Spleen (tissue), 11 donors: ENCODE measurements around the gene LRRK1. TPM values are rescaled to one million over a fixed set of nuclear protein-coding genes. Genes with fewer than 3 reads are reported as not detected.

ENCODE experiments used
- DNase-seq: peaks from one replicate; pipeline ENCODE4 v3.0.0-alpha.2; 2020
- H3K27ac ChIP-seq, 8 donors: fragments of 200-600 bp; sonication (generic) in 7 of 8; 1 replicate in 4 of 8; 2 replicates in 4 of 8; pipeline versions ENCODE4 v1.5.0 to v1.8.0; 2016 to 2021; ENCODE audit warnings: inconsistent platforms in 4 of 8, mild to moderate bottlenecking in 4 of 8, moderate library complexity in 1 of 8
- H3K27me3 ChIP-seq, 7 donors: fragments of 200-600 bp; sonication (generic) in 6 of 7; replicated peaks in 1 of 7; 1 replicate in 4 of 7; 2 replicates in 3 of 7; pipeline versions ENCODE4 v1.5.0 to v1.8.0; 2016 to 2021; ENCODE audit warnings: inconsistent platforms in 3 of 7, mild to moderate bottlenecking in 1 of 7
- H3K36me3 ChIP-seq, 6 donors: fragments of 200-600 bp; sonication (generic) in 5 of 6; 1 replicate in 4 of 6; 2 replicates in 2 of 6; pipeline versions ENCODE4 v1.5.0 to v1.8.0; 2016 to 2021; ENCODE audit warnings: inconsistent platforms in 2 of 6
- H3K4me1 ChIP-seq, 6 donors: fragments of 200-600 bp; sonication (generic) in 5 of 6; 1 replicate in 3 of 6; 2 replicates in 3 of 6; pipeline versions ENCODE4 v1.5.0 to v1.8.0; 2016 to 2021; ENCODE audit warnings: inconsistent platforms in 3 of 6
- H3K4me3 ChIP-seq, 8 donors: fragments of 200-600 bp; sonication (generic) in 7 of 8; 1 replicate in 4 of 8; 2 replicates in 4 of 8; pipeline versions ENCODE4 v1.5.0 to v1.8.0; 2016 to 2021; ENCODE audit warnings: inconsistent platforms in 4 of 8, mild to moderate bottlenecking in 4 of 8, moderate library complexity in 2 of 8
- H3K9me3 ChIP-seq, 8 donors: fragments of 200-600 bp; sonication (generic) in 7 of 8; 1 replicate in 4 of 8; 2 replicates in 4 of 8; pipeline versions ENCODE4 v1.5.0 to v1.8.0; 2016 to 2021; ENCODE audit warnings: inconsistent platforms in 4 of 8
- CTCF ChIP-seq, 11 experiments: fragments of 200-600 bp in 7 of 11; fragments of 450-650 bp in 4 of 11; sonication (generic) in 4 of 11; IDR thresholded peaks in 8 of 11; conservative IDR thresholded peaks in 3 of 11; 1 replicate in 7 of 11; 2 replicates in 4 of 11; pipeline versions ENCODE4 v1.4.0 to v1.8.0; 2016 to 2021; ENCODE audit warnings: antibody characterized with exemption in 11 of 11, inconsistent platforms in 4 of 11, mild to moderate bottlenecking in 1 of 11
- POLR2A ChIP-seq, 3 donors: fragments of 450-650 bp; IDR thresholded peaks; one replicate each; pipeline ENCODE4 v1.5.1; 2017; ENCODE audit warnings: antibody characterized with exemption in 3 of 3, mild to moderate bottlenecking in 1 of 3
- POLR2AphosphoS5 ChIP-seq, 3 donors: sonication (generic); formaldehyde crosslinking; IDR thresholded peaks; one replicate each; pipeline ENCODE4 v1.5.1; 2017; ENCODE audit warnings: antibody characterized with exemption in 3 of 3
- WGBS, 5 donors: extraction: QIAGEN DNeasy Blood & Tissue Kit in 3 of 5; methylation state at CpG; one replicate each; pipeline versions ENCODE4 v1.1.5 to v1.1.7; 2013 to 2018; 5-methylcytosine and 5-hydroxymethylcytosine counted together
- intact Hi-C: fragments of 100-400 bp; cut with DNase I; formaldehyde crosslinking; loops from one replicate; pipeline ENCODE4 v1.15.0; 2023; ENCODE audit warnings: low total_unique reads
- polyA plus RNA-seq, 3 donors: library from polyadenylated mRNA; stranded (reverse); fragments of 200-250 nt; gene quantifications; one replicate each; pipeline ENCODE4 v1.2.1, GENCODE V29; 2013
- total RNA-seq, 7 donors: library from RNA; depleted of rRNA in 3 of 7; stranded (reverse); fragments of >200 nt in 3 of 7; fragmentation: NEBNext Ultra II Directional in 4 of 7; extraction: Animal tissue kit (Norgen Biotek cat#: 25700) in 4 of 7; gene quantifications; one replicate each; pipeline versions ENCODE4 v1.1.0 to v1.2.1, GENCODE V29; 2016 to 2021
- donor health status: healthy with polysubstance abuse.
- donor health status: DM: no; HTN: no; CAD: no; lungs with moderate emphysema.
- donor health status: DM: no; HTN: no; CAD: no.
- donor health status: Bipolar disorder and iron deficiency.
- donor health status: healthy.
- donor health status: DM: no; HTN: no; CAD: no.
- donor health status: DM: yes; HTN: yes; CAD: no.

Gene LRRK1
- total and polyA plus RNA-seq, 10 donors, result 12.0 to 60.2 (median 48.8) TPM

DNA sequence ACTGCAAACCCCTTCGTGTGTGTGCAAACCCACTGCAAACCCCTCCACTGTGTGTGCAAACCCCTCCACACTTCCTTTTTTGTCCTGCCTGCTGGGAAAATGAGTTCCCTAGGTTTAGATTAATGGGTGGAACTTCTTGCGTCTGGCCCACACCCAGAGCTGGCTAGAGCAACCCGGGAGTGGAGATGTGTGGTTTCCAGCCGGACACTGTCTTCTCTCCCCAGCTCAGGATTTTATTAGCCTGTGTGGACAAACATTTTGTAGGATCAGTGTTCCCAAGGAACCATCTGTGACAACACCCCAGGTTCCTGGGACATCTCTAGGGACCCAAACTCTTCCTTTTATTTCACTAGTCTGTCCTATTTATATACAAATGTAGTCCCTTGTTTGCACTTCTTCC is 9.6 kb upstream of the LRRK1 start:
- peaks cover 0 to 4% (median 0%) of the 10 kb centered on the region in 8 donors for H3K9me3 ChIP-seq
- no peak for TF ChIP-seq POLR2AphosphoS5 (IDR thresholded peaks at IDR 0.05)
- no peak for TF ChIP-seq CTCF (IDR thresholded peaks at IDR 0.05 in 8 of 11, conservative IDR thresholded peaks at IDR 0.05 in 3 of 11)
- TF ChIP-seq POLR2A (IDR thresholded peaks at IDR 0.05), result no peak
- no peak overlapping the region for H3K4me3 ChIP-seq
- H3K36me3 ChIP-seq, result no peaks in the 10 kb centered on the region
- 77 to 94% (median 82%) methylated on average over 4 of the region's 4 CpGs for WGBS, 5 donors
- H3K4me1 ChIP-seq, result peaks cover 0 to 4% (median 0%) of the 10 kb centered on the region in 6 donors
- DNase-seq, result no peak
- H3K27me3 ChIP-seq, result peaks cover 0 to 5% (median 0%) of the 10 kb centered on the region in 7 donors
- intact Hi-C loops, result no loop called here
- no peak overlapping the region for H3K27ac ChIP-seq

- DNase-seq, result no peak
Observed at GRCh38 chr15:100909989-100910955, 8.9 kb upstream of the LRRK1 start.

GRCh38 chr15:100911086-100911485 is 8.1 kb upstream of the LRRK1 start:
- intact Hi-C loops, result no loop called here
- H3K36me3 ChIP-seq, result no peaks in the 10 kb centered on the region
- peaks cover 0 to 5% (median 0%) of the 10 kb centered on the region in 7 donors for H3K27me3 ChIP-seq
- peaks cover 0 to 4% (median 0%) of the 10 kb centered on the region in 8 donors for H3K9me3 ChIP-seq
- peaks cover 0 to 11% (median 0%) of the 10 kb centered on the region in 6 donors for H3K4me1 ChIP-seq
- H3K4me3 ChIP-seq, result no peak overlapping the region
- TF ChIP-seq CTCF (IDR thresholded peaks at IDR 0.05 in 8 of 11, conservative IDR thresholded peaks at IDR 0.05 in 3 of 11) (no peak), POLR2A (IDR thresholded peaks at IDR 0.05) (no peak), POLR2AphosphoS5 (IDR thresholded peaks at IDR 0.05) (no peak)
- no peak for DNase-seq
- no peak overlapping the region for H3K27ac ChIP-seq
- 72 to 86% (median 81%) methylated on average over 10 of the region's 10 CpGs for WGBS, 5 donors

More at GRCh38 chr15:100909989-100910955, 8.9 kb upstream of the LRRK1 start:
- Histone ChIP-seq H3K27ac (no peak overlapping the region), H3K4me1 (peaks cover 0 to 11% (median 0%) of the 10 kb centered on the region in 6 donors), H3K27me3 (peaks cover 0 to 5% (median 0%) of the 10 kb centered on the region in 7 donors), H3K9me3 (peaks cover 0 to 4% (median 0%) of the 10 kb centered on the region in 8 donors), H3K4me3 (no peak overlapping the region), H3K36me3 (no peaks in the 10 kb centered on the region)
- WGBS, 5 donors, result 74 to 94% (median 85%) methylated on average over 8 to 12 of the region's 12 CpGs
- intact Hi-C loops, result no loop called here
- peak in 1 of 11 experiments; percentile 13 for TF ChIP-seq CTCF (IDR thresholded peaks at IDR 0.05 in 8 of 11, conservative IDR thresholded peaks at IDR 0.05 in 3 of 11)
- no peak for TF ChIP-seq POLR2A (IDR thresholded peaks at IDR 0.05)

DNA sequence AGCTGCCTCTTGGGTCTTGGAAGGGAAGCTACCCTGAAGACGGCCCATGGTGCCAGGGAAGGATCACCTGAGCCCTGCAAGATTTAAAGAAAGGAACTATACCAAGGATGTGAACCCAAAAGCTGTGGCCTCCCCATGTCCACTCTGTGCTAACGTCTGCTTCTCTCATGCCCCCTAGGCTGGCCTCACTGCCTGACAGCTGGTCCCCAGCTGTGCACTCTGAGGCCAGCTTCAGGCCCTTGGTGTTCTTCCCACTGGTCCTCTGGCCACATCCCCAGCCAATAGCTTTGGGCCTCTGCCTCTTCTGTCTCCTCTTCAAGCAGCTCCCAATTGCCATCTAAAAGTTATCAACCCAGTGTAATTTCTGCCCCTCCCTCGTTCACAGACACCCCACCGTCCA is 5.2 kb upstream of the LRRK1 start:
- Histone ChIP-seq H3K36me3 (no peaks in the 10 kb centered on the region), H3K9me3 (peaks cover 0 to 4% (median 0%) of the 10 kb centered on the region in 8 donors), H3K4me1 (peaks cover 0 to 30% (median 18%) of the 10 kb centered on the region in 6 donors), H3K4me3 (no peak overlapping the region), H3K27ac (no peak overlapping the region), H3K27me3 (peaks cover 0 to 20% (median 0%) of the 10 kb centered on the region in 7 donors)
- intact Hi-C loops, result no loop called here
- DNase-seq, result no peak
- WGBS, 5 donors, result 76 to 86% (median 80%) methylated on average over 4 of the region's 4 CpGs
- TF ChIP-seq POLR2AphosphoS5 (IDR thresholded peaks at IDR 0.05) (peak in 1 of 3 donors; percentile 30), POLR2A (IDR thresholded peaks at IDR 0.05) (no peak)
